NCI-H1436 (cell line): ENCODE results near the gene ETFDH.
"Not testable (repeated sequence)": the region's sequence is repeated elsewhere in the genome, so short reads cannot be mapped to it uniquely, and the experiment has no call there.

Experiments
- DNase-seq: peaks from one replicate; lab custom pipeline; 2025; lab: John Stamatoyannopoulos, UW

Gene ETFDH

DNA sequence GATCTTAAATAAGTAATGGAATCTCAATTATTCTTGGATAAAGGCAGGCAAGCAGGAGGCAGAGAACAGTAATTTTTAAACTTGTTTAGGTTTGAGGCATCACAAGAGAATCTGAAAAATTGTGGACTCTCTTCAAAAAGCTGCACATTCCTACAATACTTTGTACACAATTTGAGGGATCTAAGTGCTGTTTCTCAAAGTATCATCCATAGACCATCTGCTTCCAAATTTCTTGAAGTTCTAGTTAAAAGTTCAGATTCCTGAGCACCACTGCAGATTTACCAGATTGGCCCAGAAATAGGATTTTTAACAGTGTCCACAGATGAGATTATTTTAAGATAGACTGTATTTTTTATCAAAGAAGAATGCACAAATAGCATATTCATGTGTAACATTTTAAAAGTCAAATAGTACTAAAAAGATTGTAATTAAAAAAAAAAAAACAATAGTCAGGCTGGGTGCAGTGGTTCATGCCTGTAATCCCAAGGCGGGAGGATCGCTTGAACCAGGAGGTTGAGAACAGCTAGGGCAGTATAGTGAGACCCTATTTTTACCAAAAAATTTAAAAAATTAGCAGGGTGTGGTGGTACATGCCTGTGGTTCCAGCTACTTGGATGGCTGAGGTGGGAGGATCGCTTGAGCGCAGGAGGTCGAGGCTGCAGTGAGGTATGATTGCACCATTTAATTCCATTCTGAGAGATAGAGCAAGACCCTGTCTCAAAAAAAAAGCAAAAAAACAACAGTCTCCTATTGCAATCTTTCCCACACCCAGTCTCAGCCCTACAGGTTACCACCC is 82.5 kb downstream of the ETFDH start:
- DNase-seq = no peak

GRCh38 chr4:158755819-158756218 is 83.7 kb downstream of the ETFDH start:
- DNase-seq = not testable (repeated sequence)

DNA sequence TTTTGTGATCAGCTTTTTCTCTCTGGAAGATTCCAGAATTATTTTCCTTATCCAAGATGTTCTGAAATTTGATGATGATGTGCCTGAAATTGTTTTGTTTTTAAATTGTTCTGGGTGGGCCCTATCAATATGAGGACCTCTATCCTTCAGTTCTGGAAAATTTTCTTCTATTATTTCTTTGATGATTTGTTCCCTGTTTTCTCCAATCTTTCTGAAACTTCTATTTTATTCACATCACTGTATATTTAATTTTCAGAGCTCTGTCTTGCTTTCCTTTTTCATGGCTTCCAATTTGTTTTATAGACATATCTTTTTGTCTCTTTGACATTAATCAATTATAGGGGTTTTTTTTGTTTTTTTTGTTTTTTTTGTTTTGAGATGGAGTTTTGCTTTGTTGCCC is 84.5 kb downstream of the ETFDH start:
- DNase-seq = no peak

GRCh38 chr4:158758142-158758541 is 86.0 kb downstream of the ETFDH start:
- DNase-seq = no peak

DNA sequence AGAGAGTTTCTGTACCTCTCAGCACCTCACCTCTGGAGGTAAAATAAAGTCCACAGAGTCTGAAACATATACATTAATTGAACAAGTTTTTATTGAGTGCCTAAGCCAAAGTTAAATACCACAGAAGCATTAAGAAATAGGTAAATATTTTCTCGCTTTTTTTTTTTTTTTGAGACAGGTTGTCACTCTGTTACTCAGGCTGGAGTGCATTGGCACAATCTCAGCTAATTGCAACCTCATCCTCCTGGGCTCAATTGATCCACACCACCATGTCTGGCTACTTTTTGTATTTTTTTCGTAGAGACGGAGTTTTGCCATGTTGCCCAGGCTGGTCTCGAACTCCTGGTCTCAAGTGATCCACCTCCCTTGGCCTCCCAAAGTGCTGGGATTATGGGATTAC is 86.6 kb downstream of the ETFDH start:
- DNase-seq = no peak
